HG03439 (cell line): ENCODE results near the gene BCL7A.
"Not testable (repeated sequence)": the region's sequence is repeated elsewhere in the genome, so short reads cannot be mapped to it uniquely, and the experiment has no call there.

Experiments used
- ATAC-seq: cut with Tn5 transposase; IDR thresholded peaks from one replicate; pipeline ENCODE4 v1.9.1; 2021; ENCODE audit warnings: mild to moderate bottlenecking, moderate library complexity; ENCODE audit not compliant: unreplicated experiment

BCL7A gene

GRCh38 chr12:122093098-122093883 lies 71.6 kb downstream of the BCL7A start:
- no peak for ATAC-seq

- ATAC-seq = no peak
Measured at GRCh38 chr12:122094137-122094734, 72.6 kb downstream of the BCL7A start.

GRCh38 chr12:122094735-122095631 lies 73.3 kb downstream of the BCL7A start:
- ATAC-seq = no peak

GRCh38 chr12:122096014-122096413 lies 74.3 kb downstream of the BCL7A start:
- ATAC-seq = no peak

- ATAC-seq = no peak
Measured at GRCh38 chr12:122096591-122097149, 75.0 kb downstream of the BCL7A start.

GRCh38 chr12:122097584-122097926 lies 75.9 kb downstream of the BCL7A start:
- ATAC-seq = no peak

- no peak for ATAC-seq
Measured at GRCh38 chr12:122097927-122098756, 76.5 kb downstream of the BCL7A start.

- no peak for ATAC-seq
Measured at GRCh38 chr12:122099280-122099749, 77.6 kb downstream of the BCL7A start.

GRCh38 chr12:122099856-122100255 lies 78.2 kb downstream of the BCL7A start:
- no peak for ATAC-seq

- ATAC-seq = no peak
Measured at GRCh38 chr12:122100568-122100967, 78.9 kb downstream of the BCL7A start.

- no peak for ATAC-seq
Measured at GRCh38 chr12:122102331-122102730, 80.6 kb downstream of the BCL7A start.

GRCh38 chr12:122104844-122105243 lies 83.2 kb downstream of the BCL7A start:
- ATAC-seq = no peak

- ATAC-seq = not testable (repeated sequence)
Measured at GRCh38 chr12:122105496-122105895, 83.8 kb downstream of the BCL7A start.

GRCh38 chr12:122106843-122107242 lies 85.2 kb downstream of the BCL7A start:
- ATAC-seq = no peak

GRCh38 chr12:122107261-122107660 lies 85.6 kb downstream of the BCL7A start:
- ATAC-seq = no peak

GRCh38 chr12:122111089-122111641 lies 89.5 kb downstream of the BCL7A start:
- no peak for ATAC-seq
